ENCODE measurements around the gene TBR1. TPM values are rescaled to one million over a fixed set of nuclear protein-coding genes. Genes with fewer than 3 reads are reported as not detected.

Gene TBR1
- total RNA-seq, 1 donor from 2014 or later = not detected

DNA sequence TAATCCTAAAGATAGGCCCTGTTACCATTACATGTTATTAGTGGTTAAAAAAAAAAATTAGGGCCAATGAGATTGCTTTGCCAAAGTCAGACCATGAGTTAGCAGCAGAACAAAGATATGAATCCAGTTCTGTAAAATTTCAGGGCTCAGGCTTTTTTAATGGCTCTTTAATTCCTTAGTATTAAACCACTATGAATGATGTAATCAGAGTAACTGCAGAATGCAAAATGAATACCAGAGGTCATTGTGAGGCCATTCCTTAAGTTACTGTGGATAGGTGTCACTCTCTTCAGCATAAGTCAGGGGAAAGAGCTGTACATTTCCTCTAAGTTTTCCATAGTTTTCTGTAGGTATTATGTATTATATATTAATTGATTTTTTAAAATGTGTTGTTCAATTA lies 42.2 kb upstream of the TBR1 start:
- H3K4me3 Mint-ChIP-seq (ENCODE audit: low read depth) = no peak overlapping the region
- H3K27ac Mint-ChIP-seq = no peak overlapping the region
- H3K4me1 Mint-ChIP-seq (ENCODE audit: low read depth) = peaks cover 10% of the 10 kb centered on the region

DNA sequence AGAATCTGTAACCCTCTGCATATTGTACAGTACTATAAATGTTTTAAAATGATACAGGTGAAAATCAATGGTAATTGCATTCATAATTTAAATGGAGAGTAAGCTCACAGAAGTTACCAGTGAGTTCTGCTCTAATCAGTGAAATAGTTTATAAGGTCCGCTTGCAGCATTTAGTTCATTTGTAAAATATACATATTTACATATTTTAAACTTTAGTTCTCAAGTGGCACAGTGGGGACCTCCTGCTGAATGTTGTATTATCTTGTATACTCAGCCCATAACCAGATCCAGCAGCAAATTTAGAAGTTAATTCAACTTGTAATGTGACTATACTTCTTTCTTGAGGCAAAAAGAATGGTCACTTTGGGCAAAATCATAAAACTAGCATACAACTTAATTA lies 41.7 kb upstream of the TBR1 start:
- Mint-ChIP-seq H3K27me3 (no peaks in the 10 kb centered on the region), H3K4me1 (ENCODE audit: low read depth) (peaks cover 10% of the 10 kb centered on the region)

More for the DNA sequence above, 42.2 kb upstream of the TBR1 start:
- Mint-ChIP-seq H3K27me3 (no peaks in the 10 kb centered on the region), H3K36me3 (ENCODE audit: insufficient read depth) (peaks cover 4% of the 10 kb centered on the region), H3K9me3 (ENCODE audit: low read depth) (no peaks in the 10 kb centered on the region)
- TF ChIP-seq, protein P1, sequence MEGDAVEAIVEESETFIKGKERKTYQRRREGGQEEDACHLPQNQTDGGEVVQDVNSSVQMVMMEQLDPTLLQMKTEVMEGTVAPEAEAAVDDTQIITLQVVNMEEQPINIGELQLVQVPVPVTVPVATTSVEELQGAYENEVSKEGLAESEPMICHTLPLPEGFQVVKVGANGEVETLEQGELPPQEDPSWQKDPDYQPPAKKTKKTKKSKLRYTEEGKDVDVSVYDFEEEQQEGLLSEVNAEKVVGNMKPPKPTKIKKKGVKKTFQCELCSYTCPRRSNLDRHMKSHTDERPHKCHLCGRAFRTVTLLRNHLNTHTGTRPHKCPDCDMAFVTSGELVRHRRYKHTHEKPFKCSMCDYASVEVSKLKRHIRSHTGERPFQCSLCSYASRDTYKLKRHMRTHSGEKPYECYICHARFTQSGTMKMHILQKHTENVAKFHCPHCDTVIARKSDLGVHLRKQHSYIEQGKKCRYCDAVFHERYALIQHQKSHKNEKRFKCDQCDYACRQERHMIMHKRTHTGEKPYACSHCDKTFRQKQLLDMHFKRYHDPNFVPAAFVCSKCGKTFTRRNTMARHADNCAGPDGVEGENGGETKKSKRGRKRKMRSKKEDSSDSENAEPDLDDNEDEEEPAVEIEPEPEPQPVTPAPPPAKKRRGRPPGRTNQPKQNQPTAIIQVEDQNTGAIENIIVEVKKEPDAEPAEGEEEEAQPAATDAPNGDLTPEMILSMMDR (IDR thresholded peaks at IDR 0.05; ENCODE audit: unreplicated experiment) = no peak
- no peak for DNase-seq (ENCODE audit: low spot score, unreplicated experiment)

DNA sequence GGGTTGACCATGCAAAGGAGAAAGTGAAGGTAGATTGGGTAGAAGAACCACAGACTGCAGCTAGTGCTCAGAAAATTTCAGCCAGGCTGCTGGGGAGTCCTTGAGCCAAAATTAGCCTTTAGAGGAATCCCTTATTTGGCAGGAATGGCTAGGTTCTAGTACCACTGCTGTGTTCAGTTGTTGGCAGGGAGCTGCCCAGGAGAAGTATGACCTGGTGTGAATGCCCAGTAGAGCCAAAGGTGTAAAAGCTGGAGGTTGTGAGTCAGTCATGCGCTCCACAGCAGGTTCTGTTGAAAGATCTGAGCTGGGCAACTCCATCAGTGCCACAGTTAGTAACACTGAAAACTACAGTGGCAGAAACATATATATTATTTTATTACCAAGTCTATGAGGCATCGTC lies 36.4 kb upstream of the TBR1 start:
- TF ChIP-seq, protein P1 (IDR thresholded peaks at IDR 0.05; ENCODE audit: unreplicated experiment) = no peak
- Mint-ChIP-seq H3K27ac (no peak overlapping the region), H3K36me3 (ENCODE audit: insufficient read depth) (no peaks in the 10 kb centered on the region), H3K4me1 (ENCODE audit: low read depth) (no peaks in the 10 kb centered on the region), H3K9me3 (ENCODE audit: low read depth) (no peaks in the 10 kb centered on the region), H3K27me3 (no peaks in the 10 kb centered on the region), H3K4me3 (ENCODE audit: low read depth) (no peak overlapping the region)
- no peak for DNase-seq (ENCODE audit: low spot score, unreplicated experiment)

More for the DNA sequence above, 41.7 kb upstream of the TBR1 start:
- peaks cover 4% of the 10 kb centered on the region for H3K36me3 Mint-ChIP-seq (ENCODE audit: insufficient read depth)
- H3K9me3 Mint-ChIP-seq (ENCODE audit: low read depth) = no peaks in the 10 kb centered on the region
- no peak overlapping the region for H3K27ac Mint-ChIP-seq
- TF ChIP-seq, protein P1 (IDR thresholded peaks at IDR 0.05; ENCODE audit: unreplicated experiment) = no peak
- no peak for DNase-seq (ENCODE audit: low spot score, unreplicated experiment)
- no peak overlapping the region for H3K4me3 Mint-ChIP-seq (ENCODE audit: low read depth)

DNA sequence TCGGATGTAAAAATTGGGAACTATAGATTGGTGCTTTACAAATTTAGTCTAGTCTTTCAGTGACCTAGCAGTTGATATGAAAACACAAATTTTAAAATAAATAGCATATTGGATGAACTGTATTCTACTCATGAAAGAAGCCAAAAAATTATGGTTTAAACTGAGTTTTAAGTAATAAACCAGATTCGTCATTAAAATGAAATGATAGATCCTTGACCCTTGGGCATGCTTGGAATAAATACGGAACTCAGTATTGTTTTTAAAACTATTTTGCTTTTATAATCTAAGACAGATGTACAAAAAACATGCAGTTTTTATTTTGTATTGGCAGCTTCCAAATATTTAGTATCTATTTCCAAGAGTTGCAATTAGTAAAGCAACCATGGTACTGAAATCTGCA lies 34.6 kb upstream of the TBR1 start:
- no peaks in the 10 kb centered on the region for H3K36me3 Mint-ChIP-seq (ENCODE audit: insufficient read depth)
- H3K4me3 Mint-ChIP-seq (ENCODE audit: low read depth) = no peak overlapping the region
- no peak overlapping the region for H3K27ac Mint-ChIP-seq
- H3K4me1 Mint-ChIP-seq (ENCODE audit: low read depth) = no peaks in the 10 kb centered on the region
- no peaks in the 10 kb centered on the region for H3K27me3 Mint-ChIP-seq
- DNase-seq (ENCODE audit: low spot score, unreplicated experiment) = no peak
- TF ChIP-seq, protein P1 (IDR thresholded peaks at IDR 0.05; ENCODE audit: unreplicated experiment) = no peak
- H3K9me3 Mint-ChIP-seq (ENCODE audit: low read depth) = no peaks in the 10 kb centered on the region

DNA sequence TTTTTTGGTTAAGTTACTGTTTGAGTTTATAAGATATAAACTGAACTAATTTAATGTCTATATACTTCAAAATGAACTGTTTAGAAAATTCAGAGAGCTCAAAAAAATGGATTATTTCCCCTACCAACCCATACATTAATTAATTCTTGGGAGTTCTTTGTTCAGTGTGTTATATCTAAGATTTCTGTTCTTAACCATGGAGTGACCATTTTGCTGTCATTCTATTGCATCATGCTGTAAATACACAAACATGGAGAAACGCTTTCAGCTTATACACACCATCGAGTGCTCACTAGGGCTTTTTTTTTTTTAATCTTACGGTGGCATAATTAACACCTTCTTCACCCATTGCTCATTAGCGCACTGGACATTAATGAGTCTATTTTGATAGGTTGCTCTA lies 33.4 kb upstream of the TBR1 start:
- no peaks in the 10 kb centered on the region for H3K36me3 Mint-ChIP-seq (ENCODE audit: insufficient read depth)
- TF ChIP-seq, protein P1 (IDR thresholded peaks at IDR 0.05; ENCODE audit: unreplicated experiment) = no peak
- no peaks in the 10 kb centered on the region for H3K4me1 Mint-ChIP-seq (ENCODE audit: low read depth)
- H3K27me3 Mint-ChIP-seq = no peaks in the 10 kb centered on the region
- no peak overlapping the region for H3K4me3 Mint-ChIP-seq (ENCODE audit: low read depth)
- no peaks in the 10 kb centered on the region for H3K9me3 Mint-ChIP-seq (ENCODE audit: low read depth)
- no peak overlapping the region for H3K27ac Mint-ChIP-seq
- DNase-seq (ENCODE audit: low spot score, unreplicated experiment) = no peak
